GM18867 (cell line): ENCODE data around the gene PTBP2.
"Not testable (repeated sequence)": the region's sequence is repeated elsewhere in the genome, so short reads cannot be mapped to it uniquely, and the experiment has no call there.

Experiments
- ATAC-seq: cut with Tn5 transposase; IDR thresholded peaks from one replicate; pipeline ENCODE4 v1.9.1; 2021; ENCODE audit warnings: mild to moderate bottlenecking, moderate library complexity; ENCODE audit not compliant: unreplicated experiment

PTBP2 gene

DNA sequence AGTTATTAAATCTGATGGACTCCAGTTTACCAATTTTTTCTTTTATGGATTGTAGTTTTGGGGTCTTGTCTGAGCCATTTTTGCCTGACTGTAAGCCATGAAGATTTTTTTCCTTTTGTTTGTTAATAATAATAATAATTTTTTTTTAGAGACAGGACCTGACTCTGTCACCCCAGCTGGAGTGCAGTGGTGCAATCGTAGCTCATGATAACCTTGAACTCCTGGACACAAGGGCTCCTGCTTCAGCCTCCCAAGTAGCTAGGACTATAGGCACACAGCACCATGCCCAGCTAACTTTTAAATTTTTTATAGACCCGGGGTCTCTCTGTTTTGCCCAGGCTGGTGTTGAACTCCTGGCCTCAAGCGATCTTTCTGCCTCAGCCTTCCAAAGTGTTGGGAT, 6.3 kb downstream of the PTBP2 start:
- ATAC-seq: no peak

DNA sequence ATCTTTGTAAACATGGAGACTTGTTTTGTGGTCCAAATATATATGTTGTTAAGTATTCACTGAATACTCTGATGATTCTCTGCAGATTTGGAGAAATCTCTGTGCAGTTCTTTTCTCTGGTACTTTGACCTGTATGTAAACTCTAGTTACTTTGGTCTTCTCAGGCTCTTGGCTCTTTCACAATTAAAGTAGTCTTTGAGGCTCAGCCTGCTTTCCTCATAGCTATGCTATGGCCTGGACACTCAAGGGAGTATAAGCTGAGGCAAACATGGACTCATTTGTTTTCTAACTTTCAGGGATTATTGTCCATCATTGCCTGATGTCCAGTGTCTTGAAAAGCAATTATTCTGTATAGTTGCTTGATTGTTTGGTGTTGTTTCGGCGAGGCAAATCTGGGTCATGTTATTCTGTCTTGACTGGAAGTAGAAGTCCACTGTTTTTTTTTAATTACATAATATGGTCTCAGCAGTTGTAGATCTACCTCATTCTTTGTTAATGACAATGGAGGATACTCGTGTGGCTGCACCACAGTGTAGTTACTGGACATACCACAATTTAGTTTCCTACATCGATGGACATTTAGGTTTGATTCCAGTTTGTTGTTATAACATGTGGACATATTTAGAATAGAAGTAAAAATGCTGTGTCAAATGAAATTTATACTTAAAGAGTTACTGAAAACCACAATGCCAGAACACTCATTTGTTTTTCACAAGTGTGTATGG, 9.2 kb downstream of the PTBP2 start:
- no peak for ATAC-seq

DNA sequence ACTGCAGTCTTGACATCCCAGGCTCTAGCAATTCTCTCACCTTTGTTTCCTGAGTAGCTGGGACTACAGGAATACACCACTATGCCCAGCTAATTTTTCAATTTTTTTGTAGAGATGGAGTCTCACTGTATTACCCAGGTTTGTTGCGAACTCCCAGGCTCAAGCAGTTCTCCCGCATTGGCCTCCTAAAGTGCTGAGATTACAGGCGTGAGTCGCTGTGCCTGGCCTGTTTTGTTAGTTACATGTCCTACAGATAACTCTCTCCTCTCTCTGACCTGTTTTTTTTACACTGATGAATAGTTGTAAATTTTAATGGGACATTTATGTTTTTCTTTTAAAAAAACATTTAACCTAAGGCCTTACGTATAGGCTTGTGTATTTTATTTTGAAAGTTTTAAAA, 19.8 kb downstream of the PTBP2 start:
- no peak for ATAC-seq

GRCh38 chr1:96746440-96747420, 25.1 kb downstream of the PTBP2 start:
- ATAC-seq: no peak

- no peak for ATAC-seq
Observed at GRCh38 chr1:96747565-96747964, 26.0 kb downstream of the PTBP2 start.

DNA sequence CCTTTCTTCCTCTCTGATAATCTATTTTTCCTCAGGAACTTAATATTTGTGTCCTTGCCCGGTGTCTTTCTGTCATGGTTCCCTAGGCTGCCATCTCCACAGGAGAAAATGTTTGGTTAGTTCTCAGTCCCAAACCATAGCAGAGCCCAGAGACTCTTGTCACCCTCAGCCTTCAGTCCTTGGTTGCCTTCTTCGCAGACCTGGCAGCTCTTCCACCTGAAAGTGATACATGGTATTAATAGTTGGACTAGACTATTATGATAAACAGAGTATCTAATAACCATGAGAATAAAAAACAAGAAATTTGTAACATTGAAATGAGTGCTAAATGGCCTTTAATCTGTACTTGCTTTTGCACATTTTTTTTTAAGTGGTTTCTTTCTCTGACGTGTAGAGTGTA, 26.5 kb downstream of the PTBP2 start:
- no peak for ATAC-seq

DNA sequence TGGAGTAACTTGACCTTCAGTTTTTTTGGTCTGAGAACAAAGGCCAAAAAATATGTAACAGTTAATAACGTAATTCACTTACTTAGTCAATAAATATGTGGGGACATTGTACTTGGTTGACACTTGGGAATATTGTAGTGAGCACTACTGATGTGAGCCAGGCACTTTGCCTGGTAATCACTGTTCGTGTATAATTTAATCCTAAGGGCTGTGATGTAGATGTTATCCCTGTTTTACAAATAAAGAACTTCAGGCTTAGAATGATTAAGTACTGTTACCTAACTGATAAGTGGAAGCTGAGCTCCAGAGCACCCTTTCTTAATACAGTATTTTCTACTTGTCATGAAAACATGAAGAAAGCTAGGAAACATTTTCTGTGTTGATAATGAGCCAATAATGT, 28.0 kb downstream of the PTBP2 start:
- no peak for ATAC-seq

GRCh38 chr1:96752394-96752793, 30.8 kb downstream of the PTBP2 start:
- ATAC-seq: no peak

DNA sequence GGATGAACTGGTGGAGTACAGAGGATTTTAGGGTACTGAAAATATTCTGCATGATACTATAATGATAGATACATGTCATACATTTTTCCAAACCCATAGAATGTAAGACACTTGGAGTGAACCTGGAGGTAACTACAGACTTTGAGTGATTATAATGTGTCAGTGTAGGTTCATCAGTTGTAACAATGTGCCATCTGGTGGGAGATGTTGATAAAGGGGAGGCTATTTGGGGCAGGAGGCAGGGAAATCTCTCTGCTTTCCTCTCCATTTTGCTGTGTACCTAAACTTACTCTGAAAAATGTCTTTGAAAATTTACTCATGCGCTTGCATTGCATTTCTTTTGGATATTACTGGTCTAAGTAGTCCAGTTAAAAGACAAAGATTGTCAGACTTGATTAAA, 35.2 kb downstream of the PTBP2 start:
- ATAC-seq: no peak

DNA sequence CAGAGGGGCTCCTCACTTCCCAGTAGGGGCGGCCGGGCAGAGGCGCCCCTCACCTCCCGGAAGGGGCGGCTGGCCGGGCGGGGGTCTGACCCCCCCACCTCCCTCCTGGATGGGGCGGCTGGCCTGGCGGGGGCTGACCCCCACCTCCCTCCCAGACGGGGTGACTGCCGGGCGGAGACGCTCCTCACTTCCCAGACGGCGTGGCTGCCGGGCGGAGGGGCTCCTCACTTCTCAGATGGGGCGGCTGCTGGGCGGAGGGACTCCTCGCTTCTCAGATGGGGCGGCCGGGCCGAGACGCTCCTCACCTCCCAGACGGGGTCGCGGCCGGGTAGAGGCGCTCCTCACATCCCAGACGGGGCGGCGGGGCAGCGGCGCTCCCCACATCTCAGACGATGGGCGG, 41.0 kb downstream of the PTBP2 start:
- ATAC-seq: not testable (repeated sequence)

GRCh38 chr1:96763514-96763913, 41.9 kb downstream of the PTBP2 start:
- ATAC-seq: no peak

- no peak for ATAC-seq
Observed at GRCh38 chr1:96764469-96764868, 42.9 kb downstream of the PTBP2 start.

DNA sequence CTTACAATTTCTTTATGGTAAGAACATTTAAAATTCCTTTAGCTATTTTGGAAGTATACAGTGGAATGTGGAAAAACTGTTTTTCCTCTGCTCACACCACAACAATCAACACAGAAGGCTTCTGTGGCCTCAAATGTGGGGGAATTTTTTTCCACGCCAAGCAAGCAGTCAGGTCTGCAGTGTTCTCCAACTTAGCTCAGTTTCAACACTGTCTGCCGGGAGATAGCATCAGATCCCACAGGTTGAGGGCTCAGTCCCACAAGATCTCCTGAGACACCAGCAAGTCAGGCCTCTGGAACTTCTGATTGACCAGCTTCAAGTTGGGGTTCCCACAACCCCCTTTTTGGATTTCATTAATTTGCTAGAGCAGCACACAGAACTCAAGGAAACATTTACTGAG, 50.3 kb downstream of the PTBP2 start:
- ATAC-seq: no peak

DNA sequence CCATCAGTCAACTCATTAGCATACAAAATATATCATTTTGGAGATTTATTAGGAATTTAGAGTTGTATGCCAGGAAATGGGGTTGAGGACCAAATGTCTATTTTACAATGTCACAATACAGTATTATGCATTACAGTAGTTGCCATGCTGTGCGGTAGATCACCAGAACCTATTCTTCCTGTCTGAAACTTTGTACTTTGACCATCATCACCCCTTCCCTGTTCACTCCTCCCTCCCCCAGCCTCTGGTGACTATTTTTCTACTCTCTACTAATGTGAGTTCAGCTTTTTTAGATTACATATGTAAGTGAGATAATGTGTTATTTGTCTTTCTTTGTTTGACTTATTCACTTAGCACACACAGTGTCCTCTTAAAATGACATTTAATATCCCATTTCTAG, 50.8 kb downstream of the PTBP2 start:
- no peak for ATAC-seq

DNA sequence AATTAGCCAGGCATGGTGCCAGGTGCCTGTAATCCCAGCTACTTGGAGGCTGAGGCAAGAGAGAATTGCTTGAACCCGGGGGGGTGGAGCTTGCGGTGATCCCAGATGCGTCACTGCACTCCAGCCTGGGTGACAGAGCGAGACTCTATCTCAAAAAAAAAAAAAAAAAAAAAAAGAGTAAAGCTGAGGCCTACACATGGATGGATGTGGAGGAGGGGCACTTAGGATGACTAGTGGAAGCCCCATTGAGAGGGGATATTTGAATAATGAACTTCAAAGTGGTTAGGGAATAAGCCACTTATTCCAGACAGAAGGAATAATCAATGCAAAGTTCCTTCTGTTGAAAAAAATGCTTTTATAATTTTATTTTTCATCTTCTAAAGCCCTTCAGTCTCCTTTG, 51.4 kb downstream of the PTBP2 start:
- ATAC-seq: no peak

- ATAC-seq: no peak
Observed at GRCh38 chr1:96782206-96782605, 60.6 kb downstream of the PTBP2 start.

- no peak for ATAC-seq
Observed at GRCh38 chr1:96782856-96783255, 61.3 kb downstream of the PTBP2 start.

DNA sequence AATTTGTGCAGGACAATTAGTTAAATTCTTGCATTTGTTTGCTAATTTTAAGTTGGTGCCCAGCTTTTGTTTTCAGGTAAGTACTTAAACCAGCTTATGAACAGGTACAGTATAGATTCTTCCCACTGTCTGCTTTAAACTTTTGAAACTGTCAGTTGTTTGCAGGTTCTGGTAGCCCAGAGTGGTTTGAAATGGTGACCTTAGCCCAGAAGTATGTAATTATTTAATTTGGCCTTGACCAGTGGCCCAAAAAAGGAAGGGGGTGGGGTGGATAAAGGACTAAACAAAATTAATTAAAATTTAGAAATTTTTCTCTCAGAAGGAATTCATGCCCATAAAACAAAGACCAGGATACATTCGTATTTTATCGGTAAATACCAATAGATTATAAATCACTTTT, 69.0 kb downstream of the PTBP2 start:
- no peak for ATAC-seq

- no peak for ATAC-seq
Observed at GRCh38 chr1:96792220-96792619, 70.6 kb downstream of the PTBP2 start.

DNA sequence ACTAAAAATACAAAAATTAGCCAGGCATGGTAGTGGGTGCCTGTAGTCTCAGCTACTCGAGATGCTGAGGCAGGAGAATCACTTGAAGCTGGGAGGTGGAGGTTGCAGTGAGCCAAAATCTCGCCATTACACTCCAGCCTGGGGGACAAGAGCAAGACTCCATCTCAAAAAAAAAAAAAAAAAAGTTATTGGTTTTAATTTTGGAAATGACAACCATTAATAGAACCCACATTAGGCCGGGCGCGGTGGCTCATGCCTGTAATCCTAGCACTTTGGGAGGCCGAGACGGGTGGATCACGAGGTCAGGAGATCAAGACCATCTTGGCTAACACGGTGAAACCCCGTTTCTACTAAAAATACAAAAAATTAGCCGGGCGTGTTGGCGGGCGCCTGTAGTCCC, 80.1 kb downstream of the PTBP2 start:
- not testable (repeated sequence) for ATAC-seq

GRCh38 chr1:96804648-96805047, 83.1 kb downstream of the PTBP2 start:
- ATAC-seq: no peak

GRCh38 chr1:96808191-96808590, 86.6 kb downstream of the PTBP2 start:
- ATAC-seq: no peak
